ENCODE results near the gene KCNJ10.

- no peak for TF ChIP-seq MTF2 (CRISPR knock-in tag; IDR thresholded peaks at IDR 0.05; ENCODE audit: borderline replicate concordance)
- no peak for TF ChIP-seq MYNN (CRISPR knock-in tag; IDR thresholded peaks at IDR 0.05; ENCODE audit: low read depth)
- TF ChIP-seq SMARCE1 (IDR thresholded peaks at IDR 0.05; ENCODE audit: borderline replicate concordance) = no peak
- TF ChIP-seq ZNF136 (CRISPR knock-in tag; IDR thresholded peaks at IDR 0.05; ENCODE audit: low read depth) = no peak
- no peak for TF ChIP-seq AHDC1 (CRISPR knock-in tag; IDR thresholded peaks at IDR 0.05; ENCODE audit: borderline replicate concordance)
- no peak for TF ChIP-seq KLF15 (CRISPR knock-in tag; IDR thresholded peaks at IDR 0.05; ENCODE audit: borderline replicate concordance)
- TF ChIP-seq ZNF574 (CRISPR knock-in tag; IDR thresholded peaks at IDR 0.05) = no peak
- no peak for TF ChIP-seq GABPA (IDR thresholded peaks at IDR 0.05; ENCODE audit: low read depth, low read length)
- no peak for TF ChIP-seq GABPA (CRISPR knock-in tag; IDR thresholded peaks at IDR 0.05; ENCODE audit: low read depth)
- TF ChIP-seq POLR2A (IDR thresholded peaks at IDR 0.05; ENCODE audit: insufficient read depth in 1 of 2, low read depth in 2 of 2, low read length in 2 of 2) = no peak
- TF ChIP-seq TFAP4 (IDR thresholded peaks at IDR 0.05; ENCODE audit: borderline replicate concordance, low read depth) = no peak
- no peak for TF ChIP-seq TEAD2 (CRISPR knock-in tag; IDR thresholded peaks at IDR 0.05)
- TF ChIP-seq TCF12 (IDR thresholded peaks at IDR 0.05) = no peak
- no peak for TF ChIP-seq TCF12 (CRISPR knock-in tag; IDR thresholded peaks at IDR 0.05)
- no peak for TF ChIP-seq ZSCAN30 (CRISPR knock-in tag; IDR thresholded peaks at IDR 0.05)
Observed at GRCh38 chr1:159974350-159974965, 95.5 kb downstream of the KCNJ10 start.

All from HepG2 (cell line).